ENCODE results near the gene HS3ST6. TPM values are rescaled to one million over a fixed set of nuclear protein-coding genes. Genes with fewer than 3 reads are reported as not detected.
"Not testable (repeated sequence)": the region's sequence is repeated elsewhere in the genome, so short reads cannot be mapped to it uniquely, and the experiment has no call there.

HS3ST6 gene
- total and polyA plus RNA-seq, 2 donors (not counting 3 experiments of a cell fraction or from before 2014, with no cell fraction given) = not detected

- peaks cover 0 to 2% of the 10 kb centered on the region in 2 experiments for H3K27me3 ChIP-seq (ENCODE audit: control insufficient read depth in 2 of 2, insufficient read depth in 2 of 2, low read length in 2 of 2)
- no peaks in the 10 kb centered on the region for H3K79me2 ChIP-seq (ENCODE audit: control insufficient read depth, insufficient read depth, low read length)
- H3K36me3 ChIP-seq (ENCODE audit: control insufficient read depth in 2 of 2, extremely low read depth in 1 of 2, insufficient read depth in 2 of 2, low read length in 2 of 2) = no peaks in the 10 kb centered on the region
- no peak overlapping the region for H3K4me2 ChIP-seq (ENCODE audit: insufficient read depth, low read length)
- no peaks in the 10 kb centered on the region for H3K9me3 ChIP-seq (replicated peaks; ENCODE audit: control insufficient read depth, insufficient read depth, low read length)
- DNase-seq (ENCODE audit: low read depth, low spot score) = no peak
- no peaks in the 10 kb centered on the region for H4K20me1 ChIP-seq (replicated peaks; ENCODE audit: control insufficient read depth, extremely low read depth, insufficient read depth, low read length)
- H3K27ac ChIP-seq (ENCODE audit: insufficient read depth, low read depth, low read length) = no peak overlapping the region
- intact Hi-C loops (cut with micrococcal nuclease) (no loop called here), dilution Hi-C loops (cut with MboI; ENCODE audit: extremely low pct_ligation_motif_present, low sequenced_read_pairs) (no loop called here)
- H3K9ac ChIP-seq (replicated peaks; ENCODE audit: extremely low read depth, insufficient read depth, low read length) = no peak overlapping the region
- no peak overlapping the region for H3K4me3 ChIP-seq (replicated peaks in 1 of 3; ENCODE audit: insufficient read depth in 1 of 3, low read depth in 1 of 3, low read length in 3 of 3)
- no peak overlapping the region for H2AFZ ChIP-seq (ENCODE audit: low read depth, low read length)
- FAIRE-seq = no peak
- ChIA-PET CTCF (no interaction called here), POLR2A (no interaction called here)
- no peaks in the 10 kb centered on the region for H3K4me1 ChIP-seq (ENCODE audit: control insufficient read depth, extremely low read depth, insufficient read depth, low read length)
- TF ChIP-seq CTCF (IDR thresholded peaks at IDR 0.05; ENCODE audit: extremely low read depth in 1 of 2, insufficient read depth in 1 of 2, low read depth in 1 of 2, low read length in 2 of 2) (no peak), MYC (IDR thresholded peaks at IDR 0.05; ENCODE audit: low read depth, low read length) (no peak), POLR2A (IDR thresholded peaks at IDR 0.05; ENCODE audit: low read depth, low read length) (no peak), GATA2 (IDR thresholded peaks at IDR 0.05; ENCODE audit: insufficient read depth, insufficient read length, low read depth, low read length) (no peak), EZH2 (IDR thresholded peaks at IDR 0.05; ENCODE audit: borderline replicate concordance, low read depth, low read length, severe bottlenecking) (no peak), MAX (IDR thresholded peaks at IDR 0.05; ENCODE audit: insufficient read depth, insufficient read length) (no peak), POLR2AphosphoS5 (IDR thresholded peaks at IDR 0.05; ENCODE audit: insufficient read depth, low read depth, low read length) (no peak), JUN (IDR thresholded peaks at IDR 0.05; ENCODE audit: borderline replicate concordance, insufficient read depth, insufficient read length, low read depth) (no peak), FOS (IDR thresholded peaks at IDR 0.05; ENCODE audit: borderline replicate concordance, insufficient read depth, low read length) (no peak)
- no peaks in the 10 kb centered on the region for H3K9me1 ChIP-seq (replicated peaks; ENCODE audit: control insufficient read depth, extremely low read depth, insufficient read depth, low read length)
- no TSS peak for BruUV-seq (replicated peaks)
Observed at GRCh38 chr16:1899641-1900451, 18.4 kb downstream of the HS3ST6 start.

GRCh38 chr16:1897692-1898091 is 20.5 kb downstream of the HS3ST6 start:
- H3K9me3 ChIP-seq (replicated peaks; ENCODE audit: control insufficient read depth, insufficient read depth, low read length); H3K4me2 ChIP-seq (ENCODE audit: insufficient read depth, low read length); H3K4me3 ChIP-seq (replicated peaks in 1 of 3; ENCODE audit: insufficient read depth in 1 of 3, low read depth in 1 of 3, low read length in 3 of 3); H3K27me3 ChIP-seq (ENCODE audit: control insufficient read depth in 2 of 2, insufficient read depth in 2 of 2, low read length in 2 of 2); H3K9ac ChIP-seq (replicated peaks; ENCODE audit: extremely low read depth, insufficient read depth, low read length); H4K20me1 ChIP-seq (replicated peaks; ENCODE audit: control insufficient read depth, extremely low read depth, insufficient read depth, low read length); FAIRE-seq; intact Hi-C loops (cut with micrococcal nuclease); H3K4me1 ChIP-seq (ENCODE audit: control insufficient read depth, extremely low read depth, insufficient read depth, low read length); DNase-seq (ENCODE audit: low read depth, low spot score); H3K27ac ChIP-seq (ENCODE audit: insufficient read depth, low read depth, low read length); H3K36me3 ChIP-seq (ENCODE audit: control insufficient read depth in 2 of 2, extremely low read depth in 1 of 2, insufficient read depth in 2 of 2, low read length in 2 of 2); dilution Hi-C loops (cut with MboI; ENCODE audit: extremely low pct_ligation_motif_present, low sequenced_read_pairs); BruUV-seq (replicated peaks); H3K79me2 ChIP-seq (ENCODE audit: control insufficient read depth, insufficient read depth, low read length); POLR2A ChIA-PET; H3K9me1 ChIP-seq (replicated peaks; ENCODE audit: control insufficient read depth, extremely low read depth, insufficient read depth, low read length); H2AFZ ChIP-seq (ENCODE audit: low read depth, low read length): not testable (repeated sequence)
- CTCF ChIA-PET = interaction anchor here (1.7 kb wide), 1 partner anchor 19 kb away, joined by 4 read pairs; no protein-coding TSS in a partner anchor
